ENCODE data around the gene RIPPLY1. TPM values are rescaled to one million over a fixed set of nuclear protein-coding genes. Genes with fewer than 3 reads are reported as not detected.

Gene RIPPLY1
- total RNA-seq, 3 donors from 2014 or later = 0.66 TPM; not detected in 2

GRCh38 chrX:106862972-106863688 lies 40.0 kb downstream of the RIPPLY1 start:
- TF ChIP-seq POLR2AphosphoS5 (IDR thresholded peaks at IDR 0.05) = no peak
- TF ChIP-seq CTCF (IDR thresholded peaks at IDR 0.05) = no peak
- no peak for TF ChIP-seq POLR2A (IDR thresholded peaks at IDR 0.05)
- peaks cover 4 to 13% of the 10 kb centered on the region in 2 donors for H3K9me3 ChIP-seq
- no peak overlapping the region for H3K27ac ChIP-seq
- no peak overlapping the region for H3K4me3 ChIP-seq
- intact Hi-C loops (cut with DNase I; ENCODE audit: low total_unique reads) = no loop called here
- DNase-seq (ENCODE audit: low spot score in 2 of 2) = no peak
- H3K27me3 ChIP-seq = peaks cover 0 to 18% of the 10 kb centered on the region in 2 donors
- H3K36me3 ChIP-seq = no peaks in the 10 kb centered on the region
- H3K4me1 ChIP-seq = no peaks in the 10 kb centered on the region

Other genes starting within 250 kb of the RIPPLY1 start
- gene RNF128, start 176.6 kb downstream of the RIPPLY1 start, total RNA-seq = 10 to 100 TPM in 1 of 3 donors, 1 to 10 TPM in 2; 1.1 to 17.1 (median 3.9) TPM
- gene TBC1D8B, start 100.7 kb downstream of the RIPPLY1 start, total RNA-seq = 10 to 100 TPM in 1 of 3 donors, 1 to 10 TPM in 2; 5.3 to 12.9 (median 7.9) TPM
- gene CLDN2, start 17.1 kb upstream of the RIPPLY1 start, total RNA-seq = under 1 TPM in 2 of 3 donors, not detected in 1; 0.32 to 0.33 TPM
- gene MORC4, start 96.9 kb upstream of the RIPPLY1 start, total RNA-seq = 10 to 100 TPM; 17.3 to 19.7 (median 18.2) TPM
- gene RBM41, start 215.5 kb upstream of the RIPPLY1 start, total RNA-seq = 10 to 100 TPM; 12.0 to 32.5 (median 17.0) TPM